Measurements from ENCODE around the gene PHF12. TPM values are rescaled to one million over a fixed set of nuclear protein-coding genes. Genes with fewer than 3 reads are reported as not detected.
"Not testable (repeated sequence)": the region's sequence is repeated elsewhere in the genome, so short reads cannot be mapped to it uniquely, and the experiment has no call there.

The PHF12 gene
- total RNA-seq, 1 donor from 2014 or later: 43.5 TPM

- no peak overlapping the region for H3K4me3 ChIP-seq (ENCODE audit: low read depth, low read length)
- TF ChIP-seq CTCF (conservative IDR thresholded peaks at IDR 0.05; ENCODE audit: low read depth, low read length): no peak
- DNase-seq (ENCODE audit: low read depth): no peak
Measured at GRCh38 chr17:28904800-28905199, 46.5 kb downstream of the PHF12 start.

DNA sequence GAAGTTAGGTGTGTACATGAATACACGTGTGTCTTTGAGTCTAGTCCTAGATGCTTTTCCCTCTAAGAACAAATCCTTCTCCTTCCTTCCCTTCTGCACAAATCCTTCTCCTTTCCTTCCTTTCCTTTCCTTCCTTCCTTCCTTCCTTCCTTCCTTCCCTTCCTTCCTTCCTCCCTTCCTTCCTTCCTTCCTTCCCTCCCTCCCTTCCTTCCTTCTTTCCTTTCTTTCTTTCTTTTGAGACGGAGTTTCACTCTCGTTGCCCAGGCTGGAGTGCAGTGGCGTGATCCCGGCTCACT, 47.8 kb downstream of the PHF12 start:
- not testable (repeated sequence) for DNase-seq (ENCODE audit: low read depth); H3K4me3 ChIP-seq (ENCODE audit: low read depth, low read length)

- TF ChIP-seq CTCF (conservative IDR thresholded peaks at IDR 0.05; ENCODE audit: low read depth, low read length): peak; percentile 88
- DNase-seq (ENCODE audit: low read depth): no peak
- H3K4me3 ChIP-seq (ENCODE audit: low read depth, low read length): peak within 1 kb of the TSS; percentile 74
Measured at GRCh38 chr17:28902819-28903545, 48.3 kb downstream of the PHF12 start, which contains the start of gene DHRS13. Gene DHRS13 (minus strand): TSS chr17:28903079. CDS start chr17:28902944, 135 bp downstream.

- DNase-seq (ENCODE audit: low read depth): no peak
- TF ChIP-seq CTCF (conservative IDR thresholded peaks at IDR 0.05; ENCODE audit: low read depth, low read length): no peak
- peak overlapping the region; percentile 74 for H3K4me3 ChIP-seq (ENCODE audit: low read depth, low read length)
Measured at GRCh38 chr17:28901866-28902818, 49.2 kb downstream of the PHF12 start.

DNA sequence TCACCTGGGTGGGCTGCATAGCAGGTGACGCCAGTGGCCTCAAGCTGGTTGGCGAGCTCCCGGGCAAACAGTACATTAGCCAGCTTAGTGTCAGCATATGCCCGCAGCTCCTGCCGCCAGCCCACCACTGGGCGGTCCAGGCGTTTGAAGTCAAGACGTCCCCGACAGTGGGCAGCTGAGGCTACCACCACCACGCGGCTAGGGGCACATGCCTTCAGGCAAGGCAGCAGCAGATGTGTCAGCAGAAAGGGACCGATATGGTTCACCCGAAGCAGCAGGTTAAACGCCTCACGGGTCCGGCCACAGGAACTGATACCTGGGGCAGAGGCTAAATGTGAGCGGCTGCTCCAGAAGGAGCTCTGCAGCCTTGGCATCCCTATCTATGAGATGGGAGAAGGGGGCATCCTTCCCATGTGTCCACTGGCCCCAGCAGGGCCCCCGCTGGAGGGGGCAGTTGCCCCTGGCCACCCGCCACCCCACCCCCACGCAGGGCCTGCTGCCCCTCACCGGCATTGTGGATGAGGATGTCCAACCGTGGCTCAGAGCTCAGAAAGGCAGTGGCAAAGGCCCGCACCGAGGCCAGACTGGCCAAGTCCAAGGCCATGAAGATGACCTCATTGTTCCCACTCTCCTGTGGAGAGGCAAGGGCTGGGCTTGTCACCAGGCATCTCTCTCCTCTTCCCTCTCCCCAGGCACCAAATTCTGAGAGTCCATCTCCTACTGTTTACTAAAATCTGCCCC, 50.2 kb downstream of the PHF12 start:
- no peak for DNase-seq (ENCODE audit: low read depth)
- no peak overlapping the region for H3K4me3 ChIP-seq (ENCODE audit: low read depth, low read length)
- no peak for TF ChIP-seq CTCF (conservative IDR thresholded peaks at IDR 0.05; ENCODE audit: low read depth, low read length)

DNA sequence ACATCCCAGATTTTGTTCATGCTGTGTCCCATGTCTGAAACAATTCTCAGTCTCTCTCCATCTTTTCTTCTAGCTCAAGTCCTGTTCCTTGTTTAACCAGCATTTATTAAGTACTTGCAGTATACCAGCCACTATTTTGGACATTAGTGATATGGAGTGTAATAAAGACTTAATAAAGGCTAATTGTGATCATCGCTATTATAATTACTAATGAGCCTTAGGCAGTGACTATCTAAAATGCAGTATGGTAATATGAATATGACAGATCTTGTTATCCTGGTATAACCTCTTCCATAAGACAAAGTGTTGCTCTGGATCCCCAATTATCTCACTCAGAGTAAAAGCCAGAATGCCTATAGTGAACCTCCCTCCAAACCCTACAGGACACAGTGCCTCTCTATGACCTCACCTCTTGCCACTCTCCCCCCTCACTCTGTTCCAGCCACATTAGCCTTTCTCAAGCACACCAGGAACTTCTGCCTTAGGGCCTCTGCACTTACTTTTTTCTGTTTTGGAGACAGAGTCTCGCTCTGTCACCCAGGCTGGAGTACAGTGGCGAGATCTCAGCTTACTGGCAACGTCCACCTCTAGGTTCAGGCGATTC, 52.0 kb downstream of the PHF12 start:
- TF ChIP-seq CTCF (conservative IDR thresholded peaks at IDR 0.05; ENCODE audit: low read depth, low read length): no peak
- DNase-seq (ENCODE audit: low read depth): no peak
- H3K4me3 ChIP-seq (ENCODE audit: low read depth, low read length): no peak overlapping the region
